Measurements from ENCODE around the gene SMIM38. TPM values are rescaled to one million over a fixed set of nuclear protein-coding genes. Genes with fewer than 3 reads are reported as not detected.

SMIM38 gene
- total RNA-seq, 4 donors from 2014 or later, result 0.45 to 2.3 (median 2.0) TPM; not detected in 1

DNA sequence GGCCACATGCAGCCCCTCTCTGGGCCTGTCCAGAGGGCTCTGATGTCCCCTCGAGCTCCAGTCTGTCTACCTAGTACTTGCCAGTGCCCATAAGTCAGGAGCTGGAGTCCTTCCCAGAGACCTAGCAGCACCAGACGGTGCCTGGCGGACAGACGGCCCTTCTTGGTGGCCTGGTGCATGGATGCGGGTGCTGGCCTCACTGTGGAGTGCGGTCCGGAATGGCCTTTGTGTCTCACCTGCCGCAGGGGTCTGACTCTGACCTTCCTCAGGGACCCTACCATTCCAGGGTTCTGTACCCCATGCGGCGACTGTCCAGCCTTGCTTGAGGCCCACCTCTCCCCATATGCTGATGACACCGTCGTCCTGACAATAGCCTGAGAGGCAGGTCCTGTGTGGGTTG, 29.4 kb upstream of the SMIM38 start:
- no peak overlapping the region for H3K27ac ChIP-seq
- no peak overlapping the region for H3K4me3 ChIP-seq (replicated peaks in 1 of 3)
- WGBS, 2 donors, result 96 to 100% methylated on average over 5 of the region's 12 CpGs
- H3K9me3 ChIP-seq, result no peaks in the 10 kb centered on the region
- no peak for DNase-seq
- TF ChIP-seq, protein P1, sequence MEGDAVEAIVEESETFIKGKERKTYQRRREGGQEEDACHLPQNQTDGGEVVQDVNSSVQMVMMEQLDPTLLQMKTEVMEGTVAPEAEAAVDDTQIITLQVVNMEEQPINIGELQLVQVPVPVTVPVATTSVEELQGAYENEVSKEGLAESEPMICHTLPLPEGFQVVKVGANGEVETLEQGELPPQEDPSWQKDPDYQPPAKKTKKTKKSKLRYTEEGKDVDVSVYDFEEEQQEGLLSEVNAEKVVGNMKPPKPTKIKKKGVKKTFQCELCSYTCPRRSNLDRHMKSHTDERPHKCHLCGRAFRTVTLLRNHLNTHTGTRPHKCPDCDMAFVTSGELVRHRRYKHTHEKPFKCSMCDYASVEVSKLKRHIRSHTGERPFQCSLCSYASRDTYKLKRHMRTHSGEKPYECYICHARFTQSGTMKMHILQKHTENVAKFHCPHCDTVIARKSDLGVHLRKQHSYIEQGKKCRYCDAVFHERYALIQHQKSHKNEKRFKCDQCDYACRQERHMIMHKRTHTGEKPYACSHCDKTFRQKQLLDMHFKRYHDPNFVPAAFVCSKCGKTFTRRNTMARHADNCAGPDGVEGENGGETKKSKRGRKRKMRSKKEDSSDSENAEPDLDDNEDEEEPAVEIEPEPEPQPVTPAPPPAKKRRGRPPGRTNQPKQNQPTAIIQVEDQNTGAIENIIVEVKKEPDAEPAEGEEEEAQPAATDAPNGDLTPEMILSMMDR (IDR thresholded peaks at IDR 0.05), result no peak
- no peak for TF ChIP-seq POLR2A (IDR thresholded peaks at IDR 0.05)
- no peaks in the 10 kb centered on the region for H3K36me3 ChIP-seq
- peaks cover 17 to 30% of the 10 kb centered on the region in 2 donors for H3K4me1 ChIP-seq
- H3K27me3 ChIP-seq, result no peaks in the 10 kb centered on the region
- intact Hi-C loops (cut with DNase I), result no loop called here

DNA sequence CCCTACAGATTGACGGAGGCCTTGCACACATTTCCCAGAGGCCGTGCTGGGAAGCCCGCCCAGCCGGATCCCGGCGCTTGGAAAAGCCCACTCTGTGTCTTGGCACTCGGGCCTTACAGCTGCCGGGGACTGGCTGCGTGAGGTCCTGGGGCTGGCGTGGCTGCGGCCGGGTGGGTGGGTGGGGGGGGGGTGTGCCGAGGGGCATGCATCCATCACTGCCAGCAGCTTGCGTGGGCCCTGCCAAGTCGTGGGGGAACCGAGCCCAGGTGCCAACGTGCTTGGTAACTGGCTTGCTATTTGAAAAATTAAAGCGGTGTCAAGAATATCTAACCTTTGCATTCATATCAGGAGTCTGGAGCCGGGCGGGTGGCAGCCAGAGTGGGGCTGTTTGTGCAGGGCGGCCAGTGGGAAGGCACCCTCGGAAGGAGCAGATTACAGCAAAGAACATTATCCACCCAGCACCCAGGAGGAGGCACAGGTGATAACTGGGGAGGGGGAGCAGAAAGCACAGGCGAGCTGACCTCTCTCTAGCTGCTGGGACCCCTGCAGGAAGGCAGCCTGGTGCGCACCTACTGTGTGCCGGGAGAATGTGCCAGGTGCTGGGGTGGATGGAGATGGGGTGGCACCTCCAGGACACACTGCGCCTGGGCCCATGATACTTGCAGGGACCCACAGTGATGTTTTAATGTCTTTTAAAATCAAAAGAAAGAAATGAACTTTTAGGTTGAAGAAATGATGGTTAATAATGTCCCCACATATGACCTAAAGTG, 28.5 kb upstream of the SMIM38 start:
- TF ChIP-seq, protein P1 (IDR thresholded peaks at IDR 0.05), result no peak
- no peak for TF ChIP-seq POLR2A (IDR thresholded peaks at IDR 0.05)
- peaks cover 18 to 34% of the 10 kb centered on the region in 2 donors for H3K4me1 ChIP-seq
- no peak overlapping the region for H3K27ac ChIP-seq
- H3K27me3 ChIP-seq, result no peaks in the 10 kb centered on the region
- intact Hi-C loops (cut with DNase I), result no loop called here
- WGBS, 2 donors, result 76 to 92% methylated on average over 12 to 24 of the region's 26 CpGs
- H3K9me3 ChIP-seq, result no peaks in the 10 kb centered on the region
- no peak for DNase-seq
- no peak overlapping the region for H3K4me3 ChIP-seq (replicated peaks in 1 of 3)
- H3K36me3 ChIP-seq, result no peaks in the 10 kb centered on the region

DNA sequence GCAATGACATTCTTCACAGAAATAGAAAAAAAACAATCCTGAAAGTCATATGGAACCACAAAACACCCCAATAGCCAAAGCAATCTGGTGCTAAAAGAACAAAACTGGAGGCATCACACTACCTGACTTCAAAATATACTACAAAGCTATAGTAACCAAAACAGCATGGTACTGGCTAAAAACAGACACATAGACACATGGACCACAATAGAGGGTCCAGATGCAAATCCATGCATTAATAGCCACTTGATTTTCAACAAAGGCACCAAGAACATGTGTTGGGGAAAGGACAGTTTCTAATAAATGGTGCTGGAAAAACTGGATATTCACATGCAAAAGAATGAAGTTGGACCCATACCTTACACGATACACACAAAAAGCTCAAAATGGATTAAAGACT, 27.9 kb upstream of the SMIM38 start:
- H3K4me3 ChIP-seq (replicated peaks in 1 of 3), result no peak overlapping the region
- no peak for TF ChIP-seq POLR2A (IDR thresholded peaks at IDR 0.05)
- TF ChIP-seq, protein P1 (IDR thresholded peaks at IDR 0.05), result no peak
- H3K9me3 ChIP-seq, result no peaks in the 10 kb centered on the region
- DNase-seq, result no peak
- no peaks in the 10 kb centered on the region for H3K27me3 ChIP-seq
- H3K27ac ChIP-seq, result no peak overlapping the region
- 89 to 96% methylated on average over 1 of the region's 1 CpG for WGBS, 2 donors
- peaks cover 14 to 28% of the 10 kb centered on the region in 2 donors for H3K4me1 ChIP-seq
- intact Hi-C loops (cut with DNase I), result no loop called here
- no peaks in the 10 kb centered on the region for H3K36me3 ChIP-seq

- Histone ChIP-seq H3K27me3 (no peaks in the 10 kb centered on the region), H3K4me1 (peaks cover 5 to 16% of the 10 kb centered on the region in 2 donors), H3K4me3 (replicated peaks in 1 of 3) (no peak overlapping the region), H3K36me3 (no peaks in the 10 kb centered on the region), H3K27ac (no peak overlapping the region), H3K9me3 (no peaks in the 10 kb centered on the region)
- WGBS, 2 donors, result 93 to 98% methylated on average over 2 of the region's 2 CpGs
- DNase-seq, result no peak
- intact Hi-C loops (cut with DNase I), result no loop called here
- no peak for TF ChIP-seq POLR2A (IDR thresholded peaks at IDR 0.05)
- TF ChIP-seq, protein P1 (IDR thresholded peaks at IDR 0.05), result no peak
These were observed 26.7 kb upstream of the SMIM38 start for GRCh38 chr11:69129053-69129452.

DNA sequence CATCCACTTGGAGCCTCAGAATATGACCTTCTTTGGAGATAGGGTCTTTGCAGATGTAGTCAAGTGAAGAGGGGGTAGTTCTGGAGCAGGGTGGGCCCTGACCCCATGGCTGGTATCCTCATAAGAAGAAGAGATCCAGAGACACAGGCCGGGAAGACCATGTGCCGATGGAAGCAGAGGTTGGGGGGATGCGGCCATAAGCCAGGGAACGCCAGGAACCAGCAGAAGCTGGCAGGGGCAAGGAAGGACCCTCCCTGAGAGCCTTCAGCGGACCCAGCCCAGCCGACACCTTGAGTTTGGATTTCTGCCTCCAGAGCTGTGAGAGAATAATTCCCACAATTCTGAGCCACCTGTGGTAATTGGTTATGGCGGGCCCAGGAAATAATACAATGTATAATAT, 26.1 kb upstream of the SMIM38 start:
- TF ChIP-seq, protein P1 (IDR thresholded peaks at IDR 0.05), result no peak
- TF ChIP-seq POLR2A (IDR thresholded peaks at IDR 0.05), result no peak
- WGBS, 2 donors, result 94 to 97% methylated on average over 7 of the region's 7 CpGs

More for the DNA sequence above, 26.1 kb upstream of the SMIM38 start:
- no peak overlapping the region for H3K27ac ChIP-seq
- no peaks in the 10 kb centered on the region for H3K27me3 ChIP-seq
- H3K4me1 ChIP-seq, result peaks cover 5 to 14% of the 10 kb centered on the region in 2 donors
- H3K4me3 ChIP-seq (replicated peaks in 1 of 3), result no peak overlapping the region
- no peaks in the 10 kb centered on the region for H3K36me3 ChIP-seq
- DNase-seq, result no peak
- intact Hi-C loops (cut with DNase I), result loop anchor here (10.0 kb wide), 2 partner anchors 135 to 305 kb away; no protein-coding TSS in a partner anchor
- H3K9me3 ChIP-seq, result no peaks in the 10 kb centered on the region
